Esophagus muscularis mucosa (tissue), 4 donors: Measurements from ENCODE around the gene TENM4. TPM values are rescaled to one million over a fixed set of nuclear protein-coding genes. Genes with fewer than 3 reads are reported as not detected.
A peak's percentile ranks its signal among the peaks of the same experiment; 100 is the strongest.

Experiments
- DNase-seq: peaks from one replicate; pipeline ENCODE4 v3.0.0-alpha.2; 2017; ENCODE audit errors: extremely low spot score
- H3K27ac ChIP-seq, 4 donors: fragments of 200-600 bp; sonication (generic); replicated peaks in 1 of 4; 1 replicate in 3 of 4; 2 replicates in 1 of 4; pipeline ENCODE4 v1.5.1; 2016 to 2019; ENCODE audit warnings: mild to moderate bottlenecking in 1 of 4
- H3K27me3 ChIP-seq, 4 donors: fragments of 200-600 bp; sonication (generic); one replicate each; pipeline versions ENCODE4 v1.5.1 to v1.6.0; 2016 to 2019
- H3K36me3 ChIP-seq, 4 donors: fragments of 200-600 bp; sonication (generic); one replicate each; pipeline ENCODE4 v1.5.1; 2016 to 2019
- H3K4me1 ChIP-seq, 4 donors: fragments of 200-600 bp; sonication (generic); one replicate each; pipeline ENCODE4 v1.5.1; 2016 to 2019
- H3K4me3 ChIP-seq, 4 donors: fragments of 200-600 bp; sonication (generic); 1 replicate in 2 of 4; 2 replicates in 2 of 4; pipeline ENCODE4 v1.5.1; 2016 to 2019; ENCODE audit warnings: mild to moderate bottlenecking in 4 of 4, moderate library complexity in 1 of 4
- H3K9me3 ChIP-seq, 4 donors: fragments of 200-600 bp; sonication (generic); 1 replicate in 3 of 4; 2 replicates in 1 of 4; pipeline ENCODE4 v1.5.1; 2016 to 2019
- CTCF ChIP-seq, 3 experiments: fragments of 200-600 bp in 2 of 3; fragments of 450-650 bp in 1 of 3; sonication (generic) in 2 of 3; IDR thresholded peaks; one replicate each; pipeline ENCODE4 v1.5.1; 2017 to 2019; ENCODE audit warnings: antibody characterized with exemption in 3 of 3, mild to moderate bottlenecking in 2 of 3, moderate library complexity in 1 of 3
- EP300 ChIP-seq: sonication (generic); formaldehyde crosslinking; IDR thresholded peaks from one replicate; pipeline ENCODE4 v1.6.1; 2017; ENCODE audit warnings: antibody characterized with exemption
- POLR2A ChIP-seq: fragments of 450-650 bp; IDR thresholded peaks from one replicate; pipeline ENCODE4 v1.6.1; 2017; ENCODE audit warnings: antibody characterized with exemption, moderate library complexity, mild to moderate bottlenecking, low read depth
- POLR2AphosphoS5 ChIP-seq, 2 donors: sonication (generic); formaldehyde crosslinking; IDR thresholded peaks; one replicate each; pipeline ENCODE4 v1.6.1; 2017; ENCODE audit warnings: antibody characterized with exemption in 2 of 2
- WGBS: methylation state at CpG from one replicate; pipeline ENCODE4 v1.1.5; 2018; 5-methylcytosine and 5-hydroxymethylcytosine counted together
- intact Hi-C: fragments of 100-400 bp; cut with DNase I; formaldehyde crosslinking; loops from one replicate; pipeline ENCODE4 v1.15.1; 2023
- total RNA-seq, 4 donors: library from RNA; depleted of rRNA; stranded (reverse); fragments of >200 nt; gene quantifications; one replicate each; pipeline versions ENCODE4 v1.1.0 to v1.2.1, GENCODE V29; 2016

Gene TENM4
- total RNA-seq, 4 donors from 2014 or later = 4.1 to 9.6 (median 8.0) TPM

GRCh38 chr11:78763664-78764063, 677.2 kb downstream of the TENM4 start:
- no peaks in the 10 kb centered on the region for H3K9me3 ChIP-seq
- H3K27ac ChIP-seq = no peak overlapping the region
- TF ChIP-seq POLR2AphosphoS5 (IDR thresholded peaks at IDR 0.05) = no peak
- TF ChIP-seq POLR2A = no peak
- no peak for TF ChIP-seq EP300
- TF ChIP-seq CTCF (IDR thresholded peaks at IDR 0.05) = no peak
- H3K36me3 ChIP-seq = no peaks in the 10 kb centered on the region
- no peaks in the 10 kb centered on the region for H3K27me3 ChIP-seq
- H3K4me1 ChIP-seq = peaks cover 0 to 13% (median 8%) of the 10 kb centered on the region in 4 donors
- no peak overlapping the region for H3K4me3 ChIP-seq
- no peak for DNase-seq
- intact Hi-C loops = no loop called here
- 92% methylated on average over 4 of the region's 4 CpGs for WGBS

DNA sequence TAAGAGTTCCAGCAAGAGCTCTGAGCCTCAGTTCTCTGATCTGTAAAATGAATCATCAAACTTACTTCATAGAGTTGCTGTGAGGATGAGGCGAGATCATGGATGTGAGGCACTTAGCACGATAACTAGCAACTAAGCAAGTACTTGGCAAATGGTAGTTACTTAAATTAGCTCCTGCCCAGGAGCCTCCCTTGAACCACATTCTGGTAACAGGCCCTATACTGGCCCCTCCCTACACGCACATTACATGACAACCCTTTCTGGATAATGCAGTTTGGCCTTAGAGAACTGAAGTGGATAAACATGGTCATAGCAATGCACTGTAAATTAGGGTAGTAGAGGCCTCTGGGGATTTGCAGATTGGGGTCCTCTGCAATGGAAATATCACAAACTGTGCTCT, 678.7 kb downstream of the TENM4 start:
- H3K4me1 ChIP-seq = peaks cover 0 to 13% (median 9%) of the 10 kb centered on the region in 4 donors
- 80% methylated on average over 3 of the region's 3 CpGs for WGBS
- no peaks in the 10 kb centered on the region for H3K9me3 ChIP-seq
- no peak overlapping the region for H3K4me3 ChIP-seq
- TF ChIP-seq CTCF (IDR thresholded peaks at IDR 0.05) = no peak
- no peak for TF ChIP-seq POLR2A
- TF ChIP-seq POLR2AphosphoS5 (IDR thresholded peaks at IDR 0.05) = no peak
- TF ChIP-seq EP300 = no peak
- no peaks in the 10 kb centered on the region for H3K36me3 ChIP-seq
- H3K27ac ChIP-seq = no peak overlapping the region
- H3K27me3 ChIP-seq = no peaks in the 10 kb centered on the region
- no peak for DNase-seq
- intact Hi-C loops = no loop called here

- Histone ChIP-seq H3K36me3 (no peaks in the 10 kb centered on the region), H3K27ac (no peak overlapping the region), H3K4me3 (no peak overlapping the region), H3K27me3 (no peaks in the 10 kb centered on the region), H3K9me3 (no peaks in the 10 kb centered on the region), H3K4me1 (peaks cover 0 to 13% (median 9%) of the 10 kb centered on the region in 4 donors)
- 30% methylated on average over 4 of the region's 4 CpGs for whole genome bisulfite sequencing
- DNase-seq = no peak
- no peak for TF ChIP-seq POLR2A
- no peak for TF ChIP-seq EP300
- TF ChIP-seq CTCF (IDR thresholded peaks at IDR 0.05) = peak in 1 of 3 experiments; percentile 18
- intact Hi-C loops = no loop called here
These were observed 681.8 kb downstream of the TENM4 start for GRCh38 chr11:78759071-78759470.

DNA sequence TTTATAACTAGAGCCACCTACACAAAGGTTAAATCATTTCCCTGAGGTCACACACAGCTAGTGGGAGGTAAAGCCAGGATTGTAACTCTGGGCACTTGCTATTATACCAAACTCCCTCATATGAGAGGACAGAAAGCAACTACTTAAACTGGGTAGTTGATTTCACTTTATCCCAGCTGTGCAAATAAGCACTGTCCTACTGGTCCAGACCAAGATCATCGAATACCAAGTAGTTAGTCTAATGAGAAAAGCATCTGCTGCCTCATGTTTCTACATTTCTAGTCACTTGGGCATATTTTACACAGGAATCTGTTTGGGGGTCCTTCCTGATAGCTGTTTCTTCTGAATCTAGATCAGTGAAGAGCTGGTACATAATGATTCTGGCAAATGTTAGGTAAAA, 687.5 kb downstream of the TENM4 start:
- H3K9me3 ChIP-seq = no peaks in the 10 kb centered on the region
- no peak overlapping the region for H3K4me3 ChIP-seq
- no peak overlapping the region for H3K27ac ChIP-seq
- DNase-seq = no peak
- H3K4me1 ChIP-seq = peaks cover 0 to 8% (median 6%) of the 10 kb centered on the region in 4 donors
- no peaks in the 10 kb centered on the region for H3K27me3 ChIP-seq
- 75% methylated on average over 1 of the region's 1 CpG for WGBS
- H3K36me3 ChIP-seq = no peaks in the 10 kb centered on the region
- TF ChIP-seq POLR2AphosphoS5 (IDR thresholded peaks at IDR 0.05) (no peak), CTCF (IDR thresholded peaks at IDR 0.05) (no peak), POLR2A (no peak), EP300 (no peak)
- intact Hi-C loops = no loop called here

DNA sequence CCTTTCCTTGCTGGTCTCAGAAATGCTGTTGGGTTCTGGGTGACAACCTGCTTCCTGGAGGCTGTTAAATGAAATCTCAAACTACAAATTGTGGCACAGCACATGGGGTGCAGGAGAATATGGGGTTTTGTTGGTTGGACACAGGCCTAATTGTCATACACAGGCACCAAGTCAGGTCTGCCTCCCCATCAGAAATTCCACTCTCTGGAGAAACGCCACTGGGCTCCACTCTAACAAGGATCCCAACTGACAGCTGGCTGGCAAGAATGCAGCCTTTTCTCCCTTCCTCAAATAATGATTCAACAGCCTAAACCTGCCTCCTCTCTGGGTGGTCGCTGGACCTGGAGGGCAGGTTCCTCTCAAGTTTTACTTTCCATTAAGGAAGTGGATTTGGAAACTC, 688.3 kb downstream of the TENM4 start:
- Histone ChIP-seq H3K4me1 (peaks cover 0 to 8% (median 6%) of the 10 kb centered on the region in 4 donors), H3K9me3 (no peaks in the 10 kb centered on the region), H3K4me3 (no peak overlapping the region), H3K27me3 (no peaks in the 10 kb centered on the region), H3K27ac (no peak overlapping the region), H3K36me3 (no peaks in the 10 kb centered on the region)
- 76% methylated on average over 2 of the region's 2 CpGs for WGBS
- DNase-seq = no peak
- intact Hi-C loops = no loop called here
- TF ChIP-seq POLR2AphosphoS5 (IDR thresholded peaks at IDR 0.05) (no peak), CTCF (IDR thresholded peaks at IDR 0.05) (no peak), POLR2A (no peak), EP300 (no peak)
